GM18873 (cell line): Measurements from ENCODE around the gene FITM1.

Experiments
- ATAC-seq: cut with Tn5 transposase; IDR thresholded peaks from one replicate; pipeline ENCODE4 v1.9.1; 2021; ENCODE audit warnings: mild to moderate bottlenecking, moderate library complexity, moderate number of reproducible peaks; ENCODE audit not compliant: unreplicated experiment, low FRiP score

The FITM1 gene

DNA sequence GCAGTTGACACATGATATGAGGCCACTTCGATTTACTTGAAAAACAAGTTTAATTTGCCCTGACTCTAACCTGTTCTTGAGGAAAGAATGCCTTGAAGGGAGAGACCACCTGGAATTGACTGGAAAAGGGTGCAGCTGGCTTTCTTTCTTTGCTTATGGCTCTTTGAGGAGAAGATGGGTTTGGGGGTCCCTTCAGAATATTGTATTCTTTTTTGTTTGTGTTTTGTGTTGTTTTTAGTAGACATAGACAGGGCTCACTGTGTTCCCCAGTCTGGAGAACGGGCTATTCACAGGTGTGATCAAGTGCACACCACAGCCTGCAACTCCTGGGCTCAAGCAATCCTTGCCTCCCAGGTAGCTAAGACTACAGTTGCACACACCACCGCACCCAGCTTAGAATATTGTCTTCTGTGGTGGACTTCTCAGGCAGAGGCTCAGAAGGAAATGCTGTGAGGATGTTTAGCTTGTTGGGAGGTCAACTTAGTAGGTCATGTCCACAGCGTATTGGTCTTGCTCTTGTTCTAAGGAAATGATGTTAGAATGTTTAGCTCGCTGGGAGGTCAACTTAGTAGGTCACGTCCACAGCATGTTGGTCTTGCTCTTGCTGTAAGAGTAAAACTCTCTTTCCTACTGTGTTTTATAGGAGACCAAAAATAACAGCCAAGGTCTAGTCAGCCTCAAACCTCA lies 14.2 kb upstream of the FITM1 start:
- no peak for ATAC-seq

DNA sequence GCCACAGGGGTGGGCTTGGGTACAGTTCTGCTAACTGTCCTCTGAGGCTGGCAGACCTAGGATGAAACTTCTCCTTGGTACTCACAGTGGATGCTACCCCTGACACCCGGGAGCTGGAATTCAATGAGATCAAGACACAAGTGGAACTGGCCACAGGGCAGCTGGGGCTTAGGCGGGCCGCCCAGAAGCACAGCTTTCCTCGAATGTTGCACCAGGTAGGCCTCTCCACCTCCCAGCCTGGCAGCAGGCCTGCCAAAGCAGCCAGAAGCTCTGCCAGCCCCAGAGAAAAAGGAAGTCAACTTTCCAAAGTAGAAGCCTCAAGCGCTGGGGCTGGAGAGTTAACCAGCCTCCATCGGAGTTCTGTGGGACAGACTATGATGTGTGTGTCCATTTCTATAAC lies 13.3 kb upstream of the FITM1 start:
- no peak for ATAC-seq

DNA sequence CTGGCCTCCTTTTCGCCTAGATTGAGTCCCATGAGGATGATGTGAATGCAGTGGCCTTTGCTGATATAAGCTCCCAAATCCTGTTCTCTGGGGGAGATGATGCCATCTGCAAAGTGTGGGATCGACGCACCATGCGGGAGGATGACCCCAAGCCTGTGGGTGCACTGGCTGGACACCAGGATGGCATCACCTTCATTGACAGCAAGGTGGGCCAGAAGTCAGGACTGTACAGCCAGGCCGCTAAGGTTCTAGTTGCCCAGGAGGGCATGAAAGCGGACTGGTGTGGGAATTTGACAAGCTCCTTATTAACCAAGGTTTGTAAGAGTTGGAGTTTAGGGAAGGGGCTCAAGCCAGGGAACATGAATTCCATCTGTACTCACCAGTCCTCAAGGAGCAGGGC lies 10.8 kb upstream of the FITM1 start:
- ATAC-seq = no peak

DNA sequence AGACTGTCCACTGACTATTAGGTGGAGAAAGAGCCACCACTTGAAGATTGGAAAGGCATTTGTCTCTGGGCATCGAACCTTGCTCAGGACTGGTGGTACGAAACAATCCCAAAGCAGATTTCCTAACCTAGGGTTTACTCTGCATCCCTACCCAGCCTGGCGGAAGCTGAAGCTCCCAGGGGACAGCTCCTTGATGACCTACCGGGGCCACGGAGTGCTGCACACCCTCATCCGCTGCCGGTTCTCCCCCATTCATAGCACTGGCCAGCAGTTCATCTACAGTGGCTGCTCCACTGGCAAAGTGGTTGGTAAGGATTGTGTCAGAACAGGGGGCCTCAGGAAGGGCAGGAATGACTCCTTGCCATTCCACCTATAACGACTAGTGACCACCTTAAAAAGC lies 9.2 kb upstream of the FITM1 start:
- ATAC-seq = no peak

DNA sequence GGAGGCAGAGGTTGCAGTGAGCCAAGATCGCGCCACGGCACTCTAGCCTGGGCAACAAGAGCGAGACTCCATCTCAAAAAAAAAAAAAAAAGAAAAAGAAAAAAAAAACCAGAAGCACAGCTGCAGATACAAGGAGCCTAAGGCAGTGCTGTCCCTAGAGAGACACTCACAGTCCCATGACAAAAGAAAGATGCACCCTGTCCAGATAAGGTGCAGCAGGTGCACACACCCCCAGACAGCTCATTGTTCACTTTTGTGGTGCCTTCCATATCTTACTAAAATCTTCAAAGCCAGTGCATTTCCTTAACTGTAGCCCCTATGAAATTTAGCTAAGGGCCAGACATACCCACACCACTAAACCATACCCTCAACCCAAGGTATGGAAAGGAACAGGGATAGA lies 8.0 kb upstream of the FITM1 start:
- ATAC-seq = no peak

DNA sequence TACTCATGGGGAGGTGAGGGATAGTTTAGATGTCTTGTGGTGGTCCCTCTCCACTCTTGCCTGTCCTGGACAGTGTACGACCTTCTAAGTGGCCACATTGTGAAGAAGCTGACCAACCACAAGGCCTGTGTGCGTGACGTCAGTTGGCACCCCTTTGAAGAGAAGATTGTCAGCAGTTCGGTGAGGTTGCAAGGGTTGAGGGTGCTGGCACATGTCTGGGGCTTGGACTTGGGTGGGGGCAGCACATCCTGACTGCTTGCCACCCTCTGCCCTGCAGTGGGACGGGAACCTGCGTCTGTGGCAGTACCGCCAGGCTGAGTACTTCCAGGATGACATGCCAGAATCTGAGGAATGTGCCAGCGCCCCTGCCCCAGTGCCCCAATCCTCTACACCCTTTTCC lies 7.6 kb upstream of the FITM1 start:
- no peak for ATAC-seq

DNA sequence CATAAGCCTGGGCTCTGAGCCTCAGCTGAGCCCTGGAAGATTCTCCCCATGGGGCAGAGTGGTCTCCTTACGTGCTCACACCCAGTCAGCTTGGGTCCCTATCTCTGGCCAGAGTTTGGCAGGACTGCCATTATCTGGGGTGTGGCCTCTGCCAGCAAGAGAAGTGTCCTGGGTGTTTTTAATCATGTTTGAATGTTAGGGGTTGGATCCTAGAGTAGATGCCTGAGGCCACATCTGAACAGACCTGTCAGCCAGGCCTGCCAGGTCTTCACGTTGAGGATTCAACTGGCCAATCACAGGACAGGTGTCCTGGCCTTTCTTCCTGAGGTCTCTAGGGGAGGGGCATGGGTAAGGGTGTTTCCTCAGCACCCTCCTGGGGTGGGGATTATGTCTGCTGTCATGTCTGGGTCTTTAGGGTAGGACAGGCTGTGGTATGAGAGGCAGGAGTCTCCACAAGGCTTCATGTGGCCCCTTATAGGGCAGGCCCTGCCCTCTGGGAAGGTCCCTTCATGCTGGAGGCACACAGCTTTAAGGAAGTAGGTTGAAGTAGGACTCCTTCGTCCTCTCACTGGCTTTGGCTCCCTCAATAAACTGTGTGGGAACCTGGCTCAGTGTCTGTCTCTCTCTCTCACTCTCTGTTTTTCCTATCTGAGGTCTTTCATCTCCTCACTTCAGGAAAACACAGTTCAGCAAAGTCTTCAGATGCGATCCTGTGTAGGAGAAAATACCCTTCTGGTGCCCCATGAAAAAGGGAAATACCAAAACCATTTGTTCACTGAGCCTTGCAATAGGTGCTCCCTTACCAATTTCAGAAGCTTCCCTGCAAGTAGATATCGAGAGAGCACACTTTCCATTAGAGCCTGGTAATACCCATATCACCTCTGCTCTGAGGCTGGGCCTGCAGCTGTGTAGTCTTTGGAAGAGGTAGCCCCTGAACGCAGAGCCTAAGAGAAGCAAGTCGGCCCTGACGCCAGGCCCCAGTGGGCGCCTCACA lies 6.7 kb upstream of the FITM1 start:
- peak; percentile 51 for ATAC-seq

DNA sequence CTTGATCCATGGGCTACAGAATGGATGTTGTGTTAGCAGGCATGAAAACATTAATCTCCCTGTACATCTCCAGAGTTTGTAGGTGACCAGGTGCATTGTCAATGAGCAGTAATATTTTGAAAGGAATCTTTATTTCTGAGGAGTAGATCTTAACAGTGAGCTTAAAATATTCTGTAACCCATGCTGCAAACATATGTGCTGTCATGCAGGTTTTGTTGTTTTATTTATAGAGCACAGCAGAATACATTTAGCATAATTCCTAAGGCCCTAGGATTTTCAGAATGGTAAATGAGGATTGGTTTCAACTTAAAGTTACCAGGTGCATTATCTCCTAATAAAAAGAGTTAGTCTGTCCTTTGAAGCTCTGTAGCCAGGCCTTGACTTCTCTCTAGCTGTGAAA lies 3.5 kb upstream of the FITM1 start:
- no peak for ATAC-seq

DNA sequence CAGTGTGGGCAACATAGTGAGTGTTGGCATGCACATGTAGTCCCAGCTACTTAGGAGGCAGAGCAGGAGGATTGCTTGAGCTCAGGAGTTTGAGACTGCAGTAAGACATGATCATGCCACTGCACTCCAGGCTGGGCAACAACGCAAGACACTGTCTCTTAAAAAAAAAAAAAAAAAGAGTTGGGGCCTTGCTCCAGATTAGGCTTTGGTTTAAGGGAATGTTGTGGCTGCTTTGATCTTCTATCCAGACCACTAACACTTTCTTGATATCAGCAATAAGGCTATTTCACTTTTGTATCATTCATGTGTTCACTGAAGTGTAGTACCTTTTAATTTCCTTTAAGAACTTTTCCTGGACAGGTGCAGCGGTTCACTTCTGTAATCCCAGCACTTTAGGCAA lies 2.8 kb upstream of the FITM1 start:
- ATAC-seq = no peak

DNA sequence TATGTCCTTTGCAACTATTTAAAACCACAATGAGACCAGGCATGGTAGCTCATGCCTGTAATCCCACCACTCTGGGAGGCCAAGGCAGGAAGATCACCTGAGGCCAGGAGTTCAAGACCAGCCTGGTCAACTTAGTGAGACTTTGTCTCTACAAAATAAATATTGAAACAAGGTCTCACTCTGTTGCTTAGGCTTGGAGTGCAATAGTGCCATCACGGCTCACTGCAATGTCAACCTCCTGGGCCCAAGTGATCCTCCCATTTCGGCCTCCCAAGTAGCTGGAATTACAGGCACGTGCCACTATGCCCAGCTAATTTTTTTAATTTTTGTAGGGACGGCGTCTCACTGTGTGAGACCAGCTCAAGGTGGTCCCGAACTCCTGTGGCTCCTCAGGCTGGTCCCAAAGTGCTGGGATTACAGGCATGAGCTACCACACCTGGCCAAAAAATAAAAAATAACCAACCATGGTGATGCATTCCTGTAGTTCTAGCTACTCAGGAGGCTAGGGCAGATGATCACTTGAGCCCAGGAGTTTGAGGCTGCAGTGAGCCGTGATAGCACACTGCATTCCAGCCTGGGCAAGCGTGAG lies 955 bp upstream of the FITM1 start:
- ATAC-seq = no peak

DNA sequence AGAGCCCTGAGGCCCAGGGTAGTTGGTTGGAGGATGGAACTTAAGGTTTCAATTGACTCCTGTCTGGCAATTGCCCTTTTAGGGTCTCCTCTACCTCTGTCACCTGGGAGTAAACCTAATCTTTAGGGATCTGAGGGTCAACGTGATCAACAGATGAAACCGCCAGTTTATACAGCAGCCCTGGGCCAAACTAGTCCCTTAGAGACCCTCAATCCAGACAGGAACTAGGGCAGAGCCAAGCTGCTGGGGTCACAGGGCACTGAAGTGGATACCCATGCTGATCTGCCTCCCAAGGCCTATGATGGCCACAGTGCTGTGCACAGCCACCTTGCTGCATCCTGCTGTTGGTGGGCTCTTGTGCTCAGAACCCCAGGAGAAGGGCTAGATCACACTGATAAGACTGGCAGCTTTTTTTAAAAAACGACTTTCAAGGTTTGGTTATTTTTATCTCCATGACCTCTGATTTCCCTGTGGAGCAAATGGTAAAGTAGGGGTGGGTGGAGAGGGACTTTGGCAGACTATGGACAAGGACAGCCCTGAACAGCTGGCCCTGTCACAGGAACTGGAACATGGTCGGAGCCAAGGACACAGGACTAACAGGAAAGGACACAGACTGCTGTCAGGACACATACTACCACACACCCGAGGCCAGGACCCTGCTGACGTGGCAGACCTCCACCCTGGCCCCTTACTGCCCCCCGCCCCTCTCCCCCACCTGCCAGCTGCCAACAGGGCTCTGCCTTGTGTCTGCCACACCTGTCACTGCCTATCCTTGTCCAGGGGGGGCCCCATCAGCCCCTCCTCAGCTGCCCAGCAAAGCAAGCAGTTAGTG lies 474 bp downstream of the FITM1 start:
- no peak for ATAC-seq

DNA sequence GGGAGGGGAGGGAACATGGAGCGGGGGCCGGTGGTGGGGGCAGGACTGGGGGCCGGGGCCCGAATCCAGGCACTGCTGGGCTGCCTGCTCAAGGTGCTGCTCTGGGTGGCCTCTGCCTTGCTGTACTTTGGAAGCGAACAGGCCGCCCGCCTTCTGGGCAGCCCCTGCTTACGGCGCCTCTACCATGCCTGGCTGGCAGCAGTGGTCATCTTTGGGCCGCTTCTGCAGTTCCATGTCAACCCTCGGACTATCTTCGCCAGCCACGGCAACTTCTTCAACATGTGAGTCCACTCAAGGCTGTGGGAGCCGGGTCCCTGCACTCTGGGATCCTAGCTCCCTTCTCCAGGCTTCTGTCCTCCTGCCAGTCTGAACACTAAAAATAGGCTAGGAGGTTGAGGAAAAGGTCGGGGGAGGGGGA lies 1.1 kb downstream of the FITM1 start:
- no peak for ATAC-seq

DNA sequence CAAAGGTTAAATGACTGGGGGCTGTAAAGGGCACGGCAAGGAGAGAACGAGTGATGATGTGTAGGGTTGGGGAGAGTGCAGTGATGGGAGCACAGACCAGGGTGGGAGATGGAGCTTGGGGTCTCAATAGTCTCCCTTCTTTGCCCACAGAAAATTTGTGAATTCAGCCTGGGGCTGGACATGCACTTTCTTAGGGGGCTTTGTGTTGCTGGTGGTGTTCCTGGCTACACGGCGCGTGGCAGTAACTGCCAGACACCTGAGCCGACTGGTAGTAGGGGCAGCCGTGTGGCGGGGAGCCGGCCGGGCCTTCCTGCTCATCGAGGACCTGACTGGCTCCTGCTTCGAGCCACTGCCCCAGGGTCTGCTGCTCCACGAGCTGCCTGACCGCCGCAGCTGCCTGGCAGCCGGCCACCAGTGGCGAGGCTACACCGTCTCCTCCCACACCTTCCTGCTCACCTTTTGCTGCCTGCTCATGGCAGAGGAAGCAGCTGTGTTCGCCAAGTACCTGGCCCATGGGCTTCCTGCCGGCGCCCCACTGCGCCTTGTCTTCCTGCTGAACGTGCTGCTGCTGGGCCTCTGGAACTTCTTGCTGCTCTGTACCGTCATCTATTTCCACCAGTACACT lies 1.7 kb downstream of the FITM1 start:
- no peak for ATAC-seq

DNA sequence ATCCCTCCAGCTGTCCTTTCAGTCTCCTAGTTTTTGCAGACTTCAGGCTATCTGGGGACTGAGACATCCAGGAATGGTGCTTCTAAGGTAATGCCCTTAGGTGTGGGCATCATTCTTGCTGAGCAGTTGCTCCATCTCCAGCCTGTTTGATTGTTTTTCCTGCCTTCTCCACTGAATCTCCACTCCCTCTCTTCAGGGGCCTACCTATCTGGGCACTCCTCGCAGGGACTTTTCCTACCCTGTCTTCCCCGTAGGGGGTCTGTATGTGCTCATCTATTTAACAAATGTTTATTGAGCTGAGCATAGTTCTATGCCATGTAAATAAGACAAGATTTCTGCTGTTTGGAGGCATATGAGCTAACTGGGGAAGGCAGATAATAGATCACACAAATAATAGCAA lies 2.5 kb downstream of the FITM1 start:
- ATAC-seq = no peak

DNA sequence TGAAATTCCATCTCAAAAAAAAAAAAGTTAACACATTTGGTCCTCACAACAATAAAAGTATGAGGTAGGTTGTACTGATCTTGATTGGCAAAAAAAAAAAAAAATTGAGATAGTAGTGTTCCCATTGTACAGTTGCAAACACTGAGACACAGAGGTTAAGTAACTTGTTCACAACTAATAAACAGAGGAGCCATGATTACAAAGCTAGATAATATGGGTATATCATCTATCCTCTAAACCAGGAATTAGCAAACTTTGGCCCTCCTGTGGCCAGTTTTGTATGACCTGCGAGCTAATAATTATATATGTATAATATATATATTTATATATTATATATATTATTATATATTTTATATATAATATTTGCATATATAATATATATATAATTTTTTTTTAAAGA lies 3.3 kb downstream of the FITM1 start:
- ATAC-seq = no peak

DNA sequence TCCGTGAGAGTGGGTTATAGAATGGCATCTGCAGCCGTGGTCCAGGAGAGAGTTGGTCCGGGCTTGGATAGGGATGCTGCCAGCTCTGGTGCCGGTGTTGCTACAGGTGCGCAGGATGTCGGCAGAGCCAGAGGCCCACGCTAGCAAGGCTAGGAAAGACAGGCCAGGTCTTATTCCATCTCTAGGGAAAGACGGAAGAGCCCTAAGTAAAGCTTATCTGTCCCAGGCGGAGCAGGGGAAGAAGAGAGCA lies 5.0 kb downstream of the FITM1 start:
- peak; percentile 5 for ATAC-seq

DNA sequence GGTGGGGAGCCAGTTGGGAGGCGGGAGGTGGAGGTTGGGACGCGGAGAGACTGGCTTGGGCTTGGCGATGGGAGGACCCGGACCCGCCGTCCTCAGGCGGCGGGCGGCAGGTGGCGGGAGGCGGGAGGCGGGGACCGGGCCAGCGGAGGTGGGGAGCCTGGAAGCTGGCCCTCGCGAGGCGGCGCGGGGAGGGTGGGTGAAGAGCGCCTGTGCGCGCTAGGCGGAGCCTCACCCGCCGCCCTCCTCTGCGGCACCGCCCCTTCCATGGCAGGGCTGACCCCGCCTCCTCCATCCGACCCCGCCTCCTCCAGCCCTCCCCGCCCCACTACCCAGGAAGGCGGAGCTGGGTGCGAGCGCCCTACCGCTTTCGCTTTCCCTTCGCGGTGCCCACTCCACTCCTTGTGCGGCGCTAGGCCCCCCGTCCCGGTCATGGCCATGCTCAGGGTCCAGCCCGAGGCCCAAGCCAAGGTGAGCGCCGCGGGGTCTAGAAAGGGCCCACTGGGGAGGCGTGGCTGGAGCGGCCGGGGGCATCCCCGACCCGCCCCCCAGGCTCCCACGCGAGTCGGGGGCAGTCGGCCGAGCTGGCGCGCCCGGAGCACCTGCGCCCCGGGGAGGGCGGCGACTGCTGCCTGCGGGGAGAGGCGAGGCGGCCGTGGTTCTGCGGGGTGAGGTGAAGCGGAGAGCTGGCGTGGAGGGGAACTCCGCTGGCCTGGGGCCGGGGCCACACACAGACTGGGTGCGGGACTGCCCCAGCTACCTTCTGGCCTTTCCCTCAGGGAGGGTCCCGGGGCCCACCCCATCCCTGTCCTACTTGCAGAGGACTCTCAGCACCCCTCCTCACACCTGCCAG lies 5.6 kb downstream of the FITM1 start, which contains the start of gene PSME1:
PSME1 (plus strand) TSS at position 361 of the 850 bp plus-strand sequence; CDS start at position 430, 69 bp downstream.
- peak; percentile 63 for ATAC-seq

DNA sequence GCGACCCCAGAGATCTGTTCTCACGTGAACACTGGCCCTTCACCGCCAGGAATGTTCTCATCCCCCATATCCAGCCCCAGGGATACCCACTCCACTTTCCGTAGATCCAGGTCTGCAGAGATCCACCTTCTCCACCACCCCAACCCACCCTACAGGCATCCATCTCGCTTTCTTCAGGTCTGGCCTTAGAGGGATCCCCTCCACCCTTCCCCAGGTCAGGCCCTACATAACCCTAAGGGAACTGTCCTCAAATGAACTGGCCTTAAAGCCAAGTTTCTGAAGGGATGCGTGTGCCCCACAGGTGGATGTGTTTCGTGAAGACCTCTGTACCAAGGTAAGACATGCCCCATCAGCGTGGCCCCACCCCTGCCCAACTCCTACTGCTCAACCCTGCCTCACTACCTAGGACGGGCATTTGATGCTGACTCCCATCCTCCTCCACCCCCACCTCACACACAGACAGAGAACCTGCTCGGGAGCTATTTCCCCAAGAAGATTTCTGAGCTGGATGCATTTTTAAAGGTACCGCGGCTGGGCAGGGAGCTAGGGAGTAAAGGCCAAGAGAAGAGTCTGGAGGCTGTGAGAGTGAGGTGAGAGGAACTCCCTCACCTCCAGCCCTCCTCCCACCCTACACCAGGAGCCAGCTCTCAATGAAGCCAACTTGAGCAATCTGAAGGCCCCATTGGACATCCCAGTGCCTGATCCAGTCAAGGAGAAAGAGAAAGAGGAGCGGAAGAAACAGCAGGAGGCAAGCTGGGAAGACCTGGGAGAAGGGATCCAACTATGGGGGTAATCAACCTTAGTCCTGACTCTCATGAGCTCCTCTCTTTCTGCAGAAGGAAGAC lies 6.4 kb downstream of the FITM1 start:
- ATAC-seq = no peak
